Prostate gland (tissue), 2 donors: ENCODE data around the gene MEGF8.

Source experiments
- POLR2AphosphoS5 ChIP-seq: sonication (generic); formaldehyde crosslinking; IDR thresholded peaks from one replicate; pipeline ENCODE4 v1.6.1; 2017; ENCODE audit warnings: antibody characterized with exemption
- TF ChIP-seq, protein P1 (sequence below), 4 experiments: fragments of 200-600 bp in 2 of 4; fragments of 450-650 bp in 2 of 4; sonication (generic) in 2 of 4; IDR thresholded peaks; 1 replicate in 3 of 4; 2 replicates in 1 of 4; pipeline ENCODE4 v1.5.1; 2016 to 2019; ENCODE audit warnings: antibody characterized with exemption in 4 of 4, mild to moderate bottlenecking in 2 of 4, moderate library complexity in 2 of 4

DNA sequence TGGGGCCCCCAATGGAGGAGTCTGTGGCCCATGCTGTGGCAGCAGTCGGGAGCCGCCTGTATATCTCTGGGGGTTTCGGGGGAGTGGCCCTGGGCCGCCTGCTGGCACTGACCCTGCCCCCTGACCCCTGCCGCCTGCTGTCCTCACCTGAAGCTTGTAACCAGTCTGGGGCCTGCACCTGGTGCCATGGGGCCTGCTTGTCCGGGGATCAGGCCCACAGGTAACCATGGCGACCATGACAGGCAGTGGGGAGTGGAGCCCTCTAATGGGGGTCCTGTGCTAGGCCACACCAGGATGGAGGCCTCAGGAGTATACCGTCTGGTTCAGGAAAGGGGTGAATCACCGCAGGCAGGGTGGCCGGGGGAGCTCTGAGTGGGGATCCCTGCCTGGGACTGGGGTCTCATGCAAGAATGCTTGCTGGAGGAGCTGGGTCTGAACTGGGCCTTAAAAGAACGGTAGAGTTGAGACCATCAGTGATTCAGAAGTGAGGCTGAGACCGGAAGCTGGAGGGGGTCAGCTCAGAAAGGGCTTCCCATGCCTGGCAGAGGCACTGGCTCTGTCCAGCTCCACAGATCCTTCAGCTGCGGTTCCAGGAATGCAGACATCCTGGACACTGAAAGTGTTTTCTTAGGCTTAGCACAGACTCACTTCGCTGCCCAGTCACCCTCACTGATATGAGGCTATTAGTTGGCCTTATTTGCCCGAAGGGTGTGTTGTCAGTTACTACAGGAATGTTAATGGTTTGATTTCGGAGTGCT, 35.5 kb downstream of the MEGF8 start:
- TF ChIP-seq, protein P1, sequence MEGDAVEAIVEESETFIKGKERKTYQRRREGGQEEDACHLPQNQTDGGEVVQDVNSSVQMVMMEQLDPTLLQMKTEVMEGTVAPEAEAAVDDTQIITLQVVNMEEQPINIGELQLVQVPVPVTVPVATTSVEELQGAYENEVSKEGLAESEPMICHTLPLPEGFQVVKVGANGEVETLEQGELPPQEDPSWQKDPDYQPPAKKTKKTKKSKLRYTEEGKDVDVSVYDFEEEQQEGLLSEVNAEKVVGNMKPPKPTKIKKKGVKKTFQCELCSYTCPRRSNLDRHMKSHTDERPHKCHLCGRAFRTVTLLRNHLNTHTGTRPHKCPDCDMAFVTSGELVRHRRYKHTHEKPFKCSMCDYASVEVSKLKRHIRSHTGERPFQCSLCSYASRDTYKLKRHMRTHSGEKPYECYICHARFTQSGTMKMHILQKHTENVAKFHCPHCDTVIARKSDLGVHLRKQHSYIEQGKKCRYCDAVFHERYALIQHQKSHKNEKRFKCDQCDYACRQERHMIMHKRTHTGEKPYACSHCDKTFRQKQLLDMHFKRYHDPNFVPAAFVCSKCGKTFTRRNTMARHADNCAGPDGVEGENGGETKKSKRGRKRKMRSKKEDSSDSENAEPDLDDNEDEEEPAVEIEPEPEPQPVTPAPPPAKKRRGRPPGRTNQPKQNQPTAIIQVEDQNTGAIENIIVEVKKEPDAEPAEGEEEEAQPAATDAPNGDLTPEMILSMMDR (IDR thresholded peaks at IDR 0.05): no peak
- no peak for TF ChIP-seq POLR2AphosphoS5
